HFF-Myc (cell line): Measurements from ENCODE around the gene ZNF687.

Experiments used
- DNase-seq: peaks from one replicate; pipeline ENCODE4 v3.0.0-alpha.2; 2011; ENCODE audit warnings: low read depth; ENCODE audit errors: extremely low read depth
- H3K4me3 ChIP-seq: replicated peaks from 2 replicates; pipeline ENCODE4 v1.5.1; 2011; ENCODE audit warnings: low read depth, mild to moderate bottlenecking, control low read depth, low read length
- CTCF ChIP-seq: IDR thresholded peaks from 2 replicates; pipeline ENCODE4 v1.5.1; 2012; ENCODE audit warnings: mild to moderate bottlenecking, low read depth, low read length, control low read depth; ENCODE audit errors: missing control alignments

Gene ZNF687

GRCh38 chr1:151326619-151327222, 44.6 kb downstream of the ZNF687 start:
- H3K4me3 ChIP-seq: peak overlapping the region; percentile 50
- no peak for DNase-seq
- TF ChIP-seq CTCF: no peak

DNA sequence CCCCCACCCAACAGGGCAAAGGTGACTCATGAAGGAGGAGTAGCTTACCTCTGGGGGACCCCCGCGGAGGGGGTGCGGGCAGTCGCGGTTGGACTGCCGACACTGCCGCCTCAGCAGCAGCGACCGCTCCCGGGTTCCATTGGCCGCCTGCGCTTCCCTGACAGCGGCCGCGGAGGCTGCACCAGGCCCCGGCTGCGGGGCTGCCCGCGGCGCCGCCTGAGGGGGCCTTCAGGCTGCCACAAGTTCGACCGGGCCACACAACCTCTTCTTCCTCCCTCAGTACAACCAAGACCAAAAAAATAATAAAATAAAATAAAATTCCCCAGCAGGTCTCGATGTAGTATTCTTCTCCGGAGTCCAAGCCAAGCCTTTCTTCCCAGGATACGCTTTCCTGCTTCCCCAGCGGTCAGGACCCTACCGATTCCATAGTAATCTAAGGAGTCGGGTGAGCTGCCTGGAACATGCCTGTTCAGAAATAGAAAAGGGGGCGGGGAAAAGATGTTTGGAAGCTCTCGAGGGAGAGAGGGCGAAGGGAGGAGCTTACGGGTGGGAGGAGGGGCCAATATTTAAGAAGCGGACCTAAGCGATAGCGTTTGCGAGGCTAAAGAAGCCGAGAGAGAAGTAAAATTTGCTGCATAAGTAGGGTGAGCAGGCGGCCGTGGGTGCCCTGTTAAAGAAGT, 45.3 kb downstream of the ZNF687 start, which contains the start of gene PI4KB:
TSS of gene PI4KB (minus strand) at position 194 of the 680 bp plus-strand sequence. CDS start 10,935 bp downstream, outside the sequence.
- H3K4me3 ChIP-seq: peak within 1 kb of the TSS; percentile 50
- TF ChIP-seq CTCF: no peak
- DNase-seq: peak; percentile 95

GRCh38 chr1:151327903-151328674, 46.0 kb downstream of the ZNF687 start:
- TF ChIP-seq CTCF: no peak
- no peak for DNase-seq

GRCh38 chr1:151334822-151335221, 52.7 kb downstream of the ZNF687 start:
- no peak overlapping the region for H3K4me3 ChIP-seq
- DNase-seq: no peak
- TF ChIP-seq CTCF: no peak

More at GRCh38 chr1:151327903-151328674, 46.0 kb downstream of the ZNF687 start:
- H3K4me3 ChIP-seq: peak overlapping the region; percentile 50

- no peak for TF ChIP-seq CTCF
- no peak for DNase-seq
- H3K4me3 ChIP-seq: no peak overlapping the region
Measured at GRCh38 chr1:151336556-151336955, 54.5 kb downstream of the ZNF687 start.

GRCh38 chr1:151340870-151341754, 59.0 kb downstream of the ZNF687 start:
- TF ChIP-seq CTCF: peak; percentile 67
- DNase-seq: peak; percentile 79
- no peak overlapping the region for H3K4me3 ChIP-seq
